ENCODE data around the gene ITGA3. TPM values are rescaled to one million over a fixed set of nuclear protein-coding genes. Genes with fewer than 3 reads are reported as not detected.

The ITGA3 gene
- total RNA-seq, 1 donor from 2014 or later = 222 TPM

DNA sequence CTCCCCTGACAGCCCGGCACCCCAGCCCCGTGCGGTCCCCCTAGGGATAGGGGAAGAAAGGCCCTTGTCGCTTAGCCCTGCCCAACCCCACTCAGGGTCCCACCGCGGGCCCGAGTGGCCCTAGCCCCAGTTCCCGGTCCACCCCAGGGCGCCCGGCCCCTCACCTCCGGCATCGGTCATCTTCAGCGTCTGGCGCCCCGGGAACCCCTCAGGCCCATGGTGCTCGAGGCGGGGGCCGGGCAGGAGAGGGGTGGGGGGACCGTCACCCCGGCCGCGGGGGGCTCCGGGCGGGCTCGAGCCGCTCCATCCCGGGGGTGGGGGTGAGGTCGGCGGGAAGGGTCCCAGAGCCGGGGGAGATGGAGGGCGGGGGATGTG lies 73.4 kb downstream of the ITGA3 start:
- peaks cover 0 to 1% of the 10 kb centered on the region in 2 donors for H3K36me3 ChIP-seq
- intact Hi-C loops (cut with DNase I) = no loop called here

DNA sequence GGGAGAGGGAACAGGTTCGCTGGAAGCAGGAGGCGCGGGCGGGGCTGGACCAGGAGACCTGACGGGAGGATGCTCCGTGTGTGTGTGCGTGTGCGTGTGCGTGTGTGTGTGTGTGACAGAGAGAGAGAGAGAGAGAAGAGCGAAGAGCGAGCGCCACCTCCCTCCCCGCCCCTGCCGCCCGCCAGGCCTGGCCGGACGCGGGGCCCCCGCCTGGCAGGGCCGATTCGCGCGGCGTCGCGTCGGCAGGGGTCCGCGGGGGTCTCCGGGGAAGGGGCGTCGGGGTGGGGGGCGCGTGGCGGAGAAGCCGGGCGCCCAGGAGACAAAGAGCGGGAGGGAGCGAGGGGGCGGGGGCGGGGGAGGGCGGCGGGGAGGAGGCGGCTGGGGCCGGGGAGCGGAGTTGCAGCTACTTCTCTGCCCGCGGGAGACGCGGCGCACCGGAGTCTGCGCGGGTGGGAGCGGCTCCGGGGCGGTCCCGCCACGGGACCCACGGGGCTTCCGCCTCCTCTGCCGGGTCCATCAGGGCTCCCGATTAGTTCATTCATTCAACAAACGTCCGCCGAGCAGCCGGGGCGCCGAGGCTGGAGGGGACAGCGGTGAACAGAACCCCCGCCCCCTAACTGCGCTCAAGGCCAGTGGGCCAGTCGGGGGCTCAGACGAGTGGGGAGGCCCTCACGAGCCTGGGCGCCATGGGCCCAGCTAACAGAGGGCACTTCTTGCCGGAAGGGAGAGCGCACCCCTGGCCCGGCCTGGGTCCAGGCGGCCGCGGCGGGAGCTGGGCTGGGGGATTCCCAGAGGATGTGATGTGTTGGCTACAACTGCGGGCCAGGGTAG lies 74.0 kb downstream of the ITGA3 start, which contains the start of gene SAMD14:
TSS of gene SAMD14 (minus strand) at position 433 of the 831 bp plus-strand sequence. CDS start 5,201 bp downstream, outside the sequence.
- TF ChIP-seq, protein P1, sequence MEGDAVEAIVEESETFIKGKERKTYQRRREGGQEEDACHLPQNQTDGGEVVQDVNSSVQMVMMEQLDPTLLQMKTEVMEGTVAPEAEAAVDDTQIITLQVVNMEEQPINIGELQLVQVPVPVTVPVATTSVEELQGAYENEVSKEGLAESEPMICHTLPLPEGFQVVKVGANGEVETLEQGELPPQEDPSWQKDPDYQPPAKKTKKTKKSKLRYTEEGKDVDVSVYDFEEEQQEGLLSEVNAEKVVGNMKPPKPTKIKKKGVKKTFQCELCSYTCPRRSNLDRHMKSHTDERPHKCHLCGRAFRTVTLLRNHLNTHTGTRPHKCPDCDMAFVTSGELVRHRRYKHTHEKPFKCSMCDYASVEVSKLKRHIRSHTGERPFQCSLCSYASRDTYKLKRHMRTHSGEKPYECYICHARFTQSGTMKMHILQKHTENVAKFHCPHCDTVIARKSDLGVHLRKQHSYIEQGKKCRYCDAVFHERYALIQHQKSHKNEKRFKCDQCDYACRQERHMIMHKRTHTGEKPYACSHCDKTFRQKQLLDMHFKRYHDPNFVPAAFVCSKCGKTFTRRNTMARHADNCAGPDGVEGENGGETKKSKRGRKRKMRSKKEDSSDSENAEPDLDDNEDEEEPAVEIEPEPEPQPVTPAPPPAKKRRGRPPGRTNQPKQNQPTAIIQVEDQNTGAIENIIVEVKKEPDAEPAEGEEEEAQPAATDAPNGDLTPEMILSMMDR (IDR thresholded peaks at IDR 0.05) = no peak
- Histone ChIP-seq H3K27me3 (no peaks in the 10 kb centered on the region), H3K9me3 (no peaks in the 10 kb centered on the region), H3K4me1 (peaks cover 34 to 53% of the 10 kb centered on the region in 2 donors), H3K36me3 (peaks cover 5 to 7% of the 10 kb centered on the region in 2 donors), H3K4me3 (peak within 1 kb of the TSS; percentile 54 to 89), H3K27ac (peak within 1 kb of the TSS; percentile 2 to 16)
- intact Hi-C loops (cut with DNase I) = no loop called here
- DNase-seq (ENCODE audit: low spot score in 2 of 2) = no peak

More for the DNA sequence above, 73.4 kb downstream of the ITGA3 start:
- Histone ChIP-seq H3K27ac (peak overlapping the region; percentile 2 to 16), H3K4me3 (peak overlapping the region; percentile 54 to 89), H3K4me1 (peaks cover 34 to 49% of the 10 kb centered on the region in 2 donors), H3K9me3 (no peaks in the 10 kb centered on the region), H3K27me3 (no peaks in the 10 kb centered on the region)
- TF ChIP-seq, protein P1 (IDR thresholded peaks at IDR 0.05) = no peak
- DNase-seq (ENCODE audit: low spot score in 2 of 2) = no peak

DNA sequence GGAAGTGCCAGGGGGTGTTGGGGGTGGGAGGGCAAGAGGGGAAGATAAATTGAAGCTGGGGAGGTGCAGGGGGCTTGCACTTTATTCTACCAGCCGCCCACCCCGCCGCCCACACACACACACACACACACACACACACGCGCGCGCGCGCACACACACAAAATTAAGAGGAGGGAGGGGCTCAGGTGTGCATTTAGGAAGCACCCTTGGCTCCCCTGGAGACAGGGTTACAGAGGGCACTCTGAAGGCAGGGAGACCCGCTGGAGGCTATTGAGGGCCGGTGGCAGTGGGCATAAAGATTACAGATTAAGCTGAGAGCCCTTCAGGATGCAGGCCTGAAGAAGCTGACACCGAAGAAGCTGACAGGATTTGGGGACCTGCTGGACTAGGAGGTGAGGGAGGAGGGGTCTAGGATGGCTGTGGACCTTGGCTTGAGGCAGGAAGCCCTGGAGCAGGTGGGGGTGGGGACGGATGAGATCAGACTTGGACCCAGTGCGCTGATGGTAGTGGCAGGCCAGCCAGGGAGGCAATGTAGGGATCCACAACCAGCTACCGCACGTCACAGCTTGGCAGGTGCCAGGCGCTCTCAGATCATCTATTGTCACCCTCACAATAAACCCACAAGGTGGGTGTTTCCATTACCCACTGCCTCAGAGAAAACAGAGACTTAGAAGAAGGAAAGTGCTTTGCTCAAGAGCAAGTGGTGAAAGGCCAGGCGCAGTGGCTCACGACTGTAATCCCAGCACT lies 74.8 kb downstream of the ITGA3 start:
- TF ChIP-seq, protein P1 (IDR thresholded peaks at IDR 0.05) = no peak
- no peaks in the 10 kb centered on the region for H3K9me3 ChIP-seq
- H3K27me3 ChIP-seq = no peaks in the 10 kb centered on the region
- peaks cover 13 to 15% of the 10 kb centered on the region in 2 donors for H3K36me3 ChIP-seq
- DNase-seq (ENCODE audit: low spot score in 2 of 2) = no peak
- intact Hi-C loops (cut with DNase I) = loop anchor here (1.0 kb wide), 1 partner anchor 13 kb away; no protein-coding TSS in a partner anchor
- H3K27ac ChIP-seq = no peak overlapping the region
- peak overlapping the region in 1 of 2 donors; percentile 89 for H3K4me3 ChIP-seq
- peaks cover 34 to 53% of the 10 kb centered on the region in 2 donors for H3K4me1 ChIP-seq

DNA sequence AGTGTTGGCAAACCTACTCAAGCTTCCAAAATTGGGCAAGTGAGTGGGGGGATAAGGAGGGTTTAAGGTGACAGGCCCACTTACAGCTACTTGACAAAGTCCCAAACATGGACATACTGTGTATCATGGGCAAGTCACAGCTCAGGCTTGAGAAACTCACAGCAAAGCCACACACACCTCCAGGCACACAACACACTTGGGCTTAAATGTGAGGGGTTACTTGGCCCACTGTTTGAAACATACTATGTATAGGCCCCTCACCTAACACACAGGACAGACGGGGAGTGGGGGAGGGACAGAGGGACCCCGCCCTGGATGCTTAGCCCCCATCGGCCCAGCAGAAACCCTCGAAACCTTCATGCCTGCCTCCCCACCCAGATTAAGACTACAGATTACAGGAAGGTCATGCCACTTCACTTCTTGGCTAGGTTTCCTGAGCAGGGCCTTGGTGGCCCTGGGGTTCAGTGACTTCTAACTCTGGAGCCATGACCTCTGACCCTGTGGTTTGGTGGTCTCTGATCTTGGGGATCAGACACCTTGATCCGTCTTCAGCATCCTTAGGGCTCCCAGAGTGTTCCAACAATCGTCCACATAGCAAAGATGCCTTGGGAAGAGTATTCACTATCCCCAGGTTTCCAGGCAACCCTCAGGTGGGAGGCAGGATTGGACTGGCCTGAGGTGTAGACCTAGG lies 76.3 kb downstream of the ITGA3 start:
- intact Hi-C loops (cut with DNase I) = no loop called here
- peak overlapping the region; percentile 85 to 93 for H3K27ac ChIP-seq
- H3K4me1 ChIP-seq = peaks cover 34 to 53% of the 10 kb centered on the region in 2 donors
- no peak for DNase-seq (ENCODE audit: low spot score in 2 of 2)
- no peaks in the 10 kb centered on the region for H3K9me3 ChIP-seq
- no peak overlapping the region for H3K4me3 ChIP-seq
- no peaks in the 10 kb centered on the region for H3K27me3 ChIP-seq
- TF ChIP-seq, protein P1 (IDR thresholded peaks at IDR 0.05) = no peak
- peaks cover 28 to 30% of the 10 kb centered on the region in 2 donors for H3K36me3 ChIP-seq

DNA sequence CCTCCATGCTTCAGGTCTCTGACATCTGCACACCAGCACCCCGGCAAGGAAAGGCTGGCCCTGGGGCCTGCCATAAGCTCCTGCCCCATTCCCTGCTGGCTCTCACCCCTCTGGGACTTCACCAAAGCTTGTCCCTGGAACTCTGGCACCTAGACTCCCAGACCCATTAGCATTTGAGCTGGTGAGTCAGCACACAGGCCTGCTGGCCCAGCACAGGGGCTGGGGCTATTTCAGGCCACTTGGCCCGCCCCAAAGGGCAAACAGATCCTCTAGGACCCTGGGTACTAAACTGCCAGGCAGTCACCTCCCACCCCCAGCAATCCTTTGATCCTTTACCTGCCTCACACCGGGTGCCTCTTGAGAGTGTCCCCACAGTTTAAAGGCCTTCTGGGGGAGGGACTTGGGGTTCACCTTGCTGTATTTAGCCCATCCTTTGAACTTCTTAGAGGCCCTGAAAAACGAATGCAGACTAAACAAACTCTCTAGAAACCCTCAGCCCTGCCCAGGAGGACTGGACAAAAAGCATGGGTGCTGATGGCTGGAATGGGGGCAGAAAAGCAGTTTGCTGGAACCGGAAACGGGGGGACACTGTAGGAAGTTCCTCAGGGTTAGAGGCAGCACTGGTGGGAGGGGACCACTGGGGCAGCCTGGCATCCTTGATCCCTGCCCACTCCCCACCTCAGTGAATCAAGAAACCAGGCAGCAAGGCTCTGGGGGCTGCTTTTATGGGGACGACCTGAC lies 77.3 kb downstream of the ITGA3 start:
- Histone ChIP-seq H3K4me3 (peak overlapping the region in 1 of 2 donors; percentile 23), H3K9me3 (no peaks in the 10 kb centered on the region), H3K36me3 (peaks cover 38 to 40% of the 10 kb centered on the region in 2 donors), H3K27ac (peak overlapping the region; percentile 85 to 93), H3K27me3 (no peaks in the 10 kb centered on the region), H3K4me1 (peaks cover 34 to 53% of the 10 kb centered on the region in 2 donors)
- intact Hi-C loops (cut with DNase I) = no loop called here
- DNase-seq (ENCODE audit: low spot score in 2 of 2) = peak; percentile 45 to 87
- TF ChIP-seq, protein P1 (IDR thresholded peaks at IDR 0.05) = no peak
